ENCODE results near the gene SPRING1. TPM values are rescaled to one million over a fixed set of nuclear protein-coding genes. Genes with fewer than 3 reads are reported as not detected.

The SPRING1 gene
- total RNA-seq, 1 experiment from 2014 or later = 44.2 TPM

GRCh38 chr12:116695464-116695725, 42.5 kb downstream of the SPRING1 start:
- no peak overlapping the region for H2AFZ ChIP-seq (ENCODE audit: low read length)
- no peak overlapping the region for H2BK120ac ChIP-seq (ENCODE audit: low read depth, low read length, poor library complexity, severe bottlenecking)
- no peak overlapping the region for H3K27ac Mint-ChIP-seq
- H3K9ac ChIP-seq (ENCODE audit: extremely low read depth, insufficient read length, low read length) = no peak overlapping the region
- peaks cover 2% of the 10 kb centered on the region; the same call in 1 of the 2 replicates for H3K4me1 ChIP-seq (ENCODE audit: insufficient read depth, low read length)
- TF ChIP-seq CTCF (conservative IDR thresholded peaks at IDR 0.05) = no peak
- no CpG with 5 or more reads among the region's 3 CpGs for WGBS (ENCODE audit: extremely low coverage, insufficient read length, low lambda C conversion rate)
- H3K4ac ChIP-seq (ENCODE audit: low read depth, low read length) = no peak overlapping the region
- no peaks in the 10 kb centered on the region for H3K9me3 ChIP-seq (ENCODE audit: control insufficient read depth, low read depth, low read length)
- H2BK20ac ChIP-seq (ENCODE audit: low read depth, low read length, poor library complexity, severe bottlenecking) = no peak overlapping the region
- no peaks in the 10 kb centered on the region; a peak in 1 of 5 replicates for H3K9me3 Mint-ChIP-seq
- H4K91ac ChIP-seq (ENCODE audit: insufficient read length, low read depth, low read length) = no peak overlapping the region
- H3K4me2 ChIP-seq (ENCODE audit: insufficient read depth, insufficient read length, low read length) = no peak overlapping the region
- no peak overlapping the region for H2BK5ac ChIP-seq (ENCODE audit: insufficient read length, low read length)
- no peaks in the 10 kb centered on the region for H4K20me1 ChIP-seq (ENCODE audit: control insufficient read depth, insufficient read depth, insufficient read length)
- H3K23ac ChIP-seq (ENCODE audit: insufficient read length, low read depth, low read length) = no peak overlapping the region
- H4K8ac ChIP-seq (replicated peaks; ENCODE audit: insufficient read length, low read depth, low read length) = no peak overlapping the region
- H3K27me3 Mint-ChIP-seq (ENCODE audit: low read depth) = peaks cover 16% of the 10 kb centered on the region
- no peak overlapping the region for H3K56ac ChIP-seq (ENCODE audit: insufficient read length, low read depth, low read length)
- no peaks in the 10 kb centered on the region for H3K79me2 ChIP-seq (ENCODE audit: insufficient read depth, low read length)
- no peak overlapping the region for H2BK12ac ChIP-seq (ENCODE audit: insufficient read length, low read depth, low read length)
- H3K18ac ChIP-seq (ENCODE audit: insufficient read length, low read depth, low read length) = no peak overlapping the region
- no peak overlapping the region for H4K5ac ChIP-seq (ENCODE audit: insufficient read length, low read depth, low read length)
- no peak overlapping the region for H3K27ac ChIP-seq (ENCODE audit: insufficient read length, low read depth, low read length)
- no peaks in the 10 kb centered on the region for H3K27me3 ChIP-seq (ENCODE audit: insufficient read depth, low read length)
- peaks cover 22 to 27% of the 10 kb centered on the region in 2 experiments for H3K4me1 Mint-ChIP-seq
- no peak overlapping the region for H3T11ph ChIP-seq (ENCODE audit: low read length)
- no peak overlapping the region for H3K4me3 Mint-ChIP-seq
- no peak overlapping the region for H2AK5ac ChIP-seq (ENCODE audit: insufficient read length, low read length)
- no peaks in the 10 kb centered on the region for H3K79me1 ChIP-seq (ENCODE audit: insufficient read depth, low read depth, low read length, poor library complexity, severe bottlenecking)
- no peak for DNase-seq
- no peak overlapping the region for H2BK15ac ChIP-seq (ENCODE audit: low read depth, low read length)
- H3K14ac ChIP-seq (ENCODE audit: insufficient read depth, low read length) = no peak overlapping the region
- no peaks in the 10 kb centered on the region for H3K23me2 ChIP-seq (ENCODE audit: insufficient read length, low read depth, low read length, poor library complexity, severe bottlenecking)
- peaks cover 0 to 4% (median 0%) of the 10 kb centered on the region in 3 experiments; a peak in 1 of 7 replicates for H3K36me3 Mint-ChIP-seq (ENCODE audit: insufficient read depth in 1 of 3, low read depth in 3 of 3)
